Upper lobe of left lung (tissue), 4 donors: ENCODE data around the gene PTPRO.

Source experiments
- CTCF ChIP-seq, 6 experiments: fragments of 450-650 bp in 4 of 6; fragments of 200-600 bp in 2 of 6; sonication (generic) in 2 of 6; IDR thresholded peaks; one replicate each; pipeline ENCODE4 v1.5.1; 2016 to 2019; ENCODE audit warnings: antibody characterized with exemption in 6 of 6
- EP300 ChIP-seq, 4 donors: sonication (generic); formaldehyde crosslinking; IDR thresholded peaks; one replicate each; pipeline ENCODE4 v1.5.1; 2017; ENCODE audit warnings: antibody characterized with exemption in 4 of 4, control low read depth in 2 of 4
- POLR2A ChIP-seq, 4 donors: fragments of 450-650 bp; IDR thresholded peaks; one replicate each; pipeline ENCODE4 v1.5.1; 2016 to 2017; ENCODE audit warnings: antibody characterized with exemption in 4 of 4, mild to moderate bottlenecking in 2 of 4
- POLR2AphosphoS5 ChIP-seq, 2 donors: sonication (generic); formaldehyde crosslinking; IDR thresholded peaks; one replicate each; pipeline ENCODE4 v1.5.1; 2017; ENCODE audit warnings: antibody characterized with exemption in 2 of 2

DNA sequence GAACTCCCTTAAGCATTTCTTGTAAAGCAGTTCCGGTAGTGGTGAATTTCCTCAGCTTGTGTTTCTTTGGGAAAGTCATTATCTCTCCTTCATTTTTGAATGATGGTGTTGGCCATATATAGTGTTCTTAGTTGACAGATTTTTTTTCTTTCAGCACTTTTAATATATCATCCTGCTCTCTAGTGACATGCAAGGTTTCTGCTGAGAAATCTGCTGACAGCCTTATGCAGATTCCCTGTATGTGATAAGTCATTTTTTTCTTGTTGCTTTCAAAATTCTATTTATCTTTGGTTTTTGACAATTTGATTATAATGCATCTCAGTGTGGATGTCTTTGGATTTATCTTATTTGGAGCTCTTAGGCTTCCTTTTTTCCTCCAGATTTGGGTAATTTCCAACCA is 135.7 kb downstream of the PTPRO start:
- TF ChIP-seq CTCF (IDR thresholded peaks at IDR 0.05): no peak
- TF ChIP-seq POLR2AphosphoS5 (IDR thresholded peaks at IDR 0.05): no peak
- no peak for TF ChIP-seq POLR2A (IDR thresholded peaks at IDR 0.05)
- TF ChIP-seq EP300 (IDR thresholded peaks at IDR 0.05): no peak
